Upper lobe of left lung (tissue), 4 donors: ENCODE results near the gene TADA1.

ENCODE experiments used
- CTCF ChIP-seq, 6 experiments: fragments of 450-650 bp in 4 of 6; fragments of 200-600 bp in 2 of 6; sonication (generic) in 2 of 6; IDR thresholded peaks; one replicate each; pipeline ENCODE4 v1.5.1; 2016 to 2019; ENCODE audit warnings: antibody characterized with exemption in 6 of 6
- POLR2A ChIP-seq, 4 donors: fragments of 450-650 bp; IDR thresholded peaks; one replicate each; pipeline ENCODE4 v1.5.1; 2016 to 2017; ENCODE audit warnings: antibody characterized with exemption in 4 of 4, mild to moderate bottlenecking in 2 of 4

- TF ChIP-seq CTCF (IDR thresholded peaks at IDR 0.05), result no peak
- no peak for TF ChIP-seq POLR2A (IDR thresholded peaks at IDR 0.05)
Measured at GRCh38 chr1:166918956-166919316, 42.9 kb upstream of the TADA1 start.
